T-helper 1 cell treated with Interleukin-12 subunit alpha and Interleukin-12 subunit beta and Interleukin-4 antibody, amounts not matched to agents 30 ng/mL and 1 ng/mL, for 36 hours (primary cell): ENCODE measurements around the gene SRRM2. TPM values are rescaled to one million over a fixed set of nuclear protein-coding genes. Genes with fewer than 3 reads are reported as not detected.

Experiments
- intact Hi-C: fragments of 100-400 bp; cut with micrococcal nuclease; formaldehyde crosslinking; loops from one replicate; pipeline ENCODE4 v1.15.1; 2024
- total RNA-seq: library from RNA; stranded (reverse); gene quantifications from 2 replicates; pipeline ENCODE4 v1.2.3, GENCODE V29; 2022

The SRRM2 gene
- total RNA-seq, 1 donor from 2014 or later = 552 TPM

- intact Hi-C loops = no loop called here
These were observed 34.4 kb downstream of the SRRM2 start for GRCh38 chr16:2786826-2787151.

GRCh38 chr16:2787406-2787805 lies 35.0 kb downstream of the SRRM2 start, which contains the start of gene PRSS33:
Gene PRSS33 (minus strand): TSS chr16:2787560. CDS start chr16:2786547, 1,013 bp downstream.
- intact Hi-C loops = no loop called here

- intact Hi-C loops = no loop called here
These were observed 35.5 kb downstream of the SRRM2 start for GRCh38 chr16:2787961-2788360.

GRCh38 chr16:2790631-2791030 lies 38.2 kb downstream of the SRRM2 start:
- intact Hi-C loops = no loop called here

- intact Hi-C loops = no loop called here
These were observed 38.7 kb downstream of the SRRM2 start for GRCh38 chr16:2791174-2791573.

- intact Hi-C loops = no loop called here
These were observed 40.5 kb downstream of the SRRM2 start for GRCh38 chr16:2792940-2793339.

GRCh38 chr16:2795395-2796143 lies 43.1 kb downstream of the SRRM2 start:
- intact Hi-C loops = no loop called here

- intact Hi-C loops = no loop called here
These were observed 46.3 kb downstream of the SRRM2 start for GRCh38 chr16:2798723-2799204.

- intact Hi-C loops = no loop called here
These were observed 46.9 kb downstream of the SRRM2 start for GRCh38 chr16:2799205-2799858.

- intact Hi-C loops = no loop called here
These were observed 47.4 kb downstream of the SRRM2 start for GRCh38 chr16:2799859-2800226.

GRCh38 chr16:2803545-2804195 lies 51.2 kb downstream of the SRRM2 start:
- intact Hi-C loops = no loop called here

- intact Hi-C loops = no loop called here
These were observed 52.3 kb downstream of the SRRM2 start for GRCh38 chr16:2804728-2805127.

GRCh38 chr16:2806286-2806685 lies 53.8 kb downstream of the SRRM2 start:
- intact Hi-C loops = no loop called here

GRCh38 chr16:2808181-2808580 lies 55.7 kb downstream of the SRRM2 start:
- intact Hi-C loops = no loop called here

GRCh38 chr16:2809149-2809760 lies 56.8 kb downstream of the SRRM2 start:
- intact Hi-C loops = no loop called here

GRCh38 chr16:2810651-2811050 lies 58.2 kb downstream of the SRRM2 start:
- intact Hi-C loops = no loop called here

GRCh38 chr16:2811703-2812471 lies 59.4 kb downstream of the SRRM2 start:
- intact Hi-C loops = no loop called here

- intact Hi-C loops = no loop called here
These were observed 61.4 kb downstream of the SRRM2 start for GRCh38 chr16:2813771-2814221.

- intact Hi-C loops = no loop called here
These were observed 62.3 kb downstream of the SRRM2 start for GRCh38 chr16:2814551-2815298.

GRCh38 chr16:2815299-2815771 lies 62.9 kb downstream of the SRRM2 start:
- intact Hi-C loops = no loop called here
